ENCODE measurements around the gene CA10. TPM values are rescaled to one million over a fixed set of nuclear protein-coding genes. Genes with fewer than 3 reads are reported as not detected.

The CA10 gene
- total and polyA plus RNA-seq, 2 donors (not counting 3 experiments of a cell fraction or from before 2014, with no cell fraction given): not detected

DNA sequence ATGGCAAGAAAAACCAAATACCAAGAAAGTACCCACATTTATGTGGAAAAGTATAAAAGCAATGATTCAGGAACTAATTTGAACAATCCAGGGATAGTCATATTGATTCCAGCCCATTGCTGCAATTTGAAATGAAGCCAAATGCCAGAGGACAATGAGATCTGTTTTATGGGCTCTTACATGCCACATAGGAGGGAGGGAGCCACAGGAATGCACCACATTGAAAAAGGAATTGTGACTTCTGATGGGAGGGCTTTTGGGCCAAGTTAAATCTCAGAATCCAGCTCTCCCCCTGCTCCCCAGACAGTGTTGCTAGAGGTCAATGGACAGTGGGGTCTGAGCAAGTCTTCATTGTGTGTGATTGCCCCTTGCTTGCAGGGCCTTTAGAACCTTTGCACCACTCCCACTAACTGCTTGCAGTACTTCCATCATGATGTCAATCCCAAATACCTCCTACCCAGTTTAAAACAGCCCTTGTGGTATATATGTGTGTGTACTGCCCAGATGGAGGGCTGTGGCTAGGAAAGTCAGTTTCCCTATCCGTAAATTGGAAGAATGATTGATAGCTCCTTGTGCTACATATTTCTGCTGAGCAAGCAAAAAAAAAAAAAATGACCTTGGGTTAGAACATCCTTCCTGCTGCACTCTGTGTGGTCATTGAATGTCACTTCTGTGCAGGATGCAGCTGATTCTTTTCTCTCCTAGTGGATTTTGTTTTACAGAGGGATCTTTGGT lies 491.4 kb downstream of the CA10 start:
- POLR2A ChIA-PET: no interaction called here
- Histone ChIP-seq H3K4me2 (ENCODE audit: insufficient read depth, low read length) (no peak overlapping the region), H3K9ac (replicated peaks; ENCODE audit: extremely low read depth, insufficient read depth, low read length) (no peak overlapping the region), H3K4me3 (replicated peaks in 1 of 3; ENCODE audit: insufficient read depth in 1 of 3, low read depth in 1 of 3, low read length in 3 of 3) (no peak overlapping the region), H2AFZ (ENCODE audit: low read depth, low read length) (no peak overlapping the region), H3K79me2 (ENCODE audit: control insufficient read depth, insufficient read depth, low read length) (no peaks in the 10 kb centered on the region), H3K9me1 (replicated peaks; ENCODE audit: control insufficient read depth, extremely low read depth, insufficient read depth, low read length) (no peaks in the 10 kb centered on the region), H3K27me3 (ENCODE audit: control insufficient read depth in 2 of 2, insufficient read depth in 2 of 2, low read length in 2 of 2) (no peaks in the 10 kb centered on the region), H3K4me1 (ENCODE audit: control insufficient read depth, extremely low read depth, insufficient read depth, low read length) (no peaks in the 10 kb centered on the region), H4K20me1 (replicated peaks; ENCODE audit: control insufficient read depth, extremely low read depth, insufficient read depth, low read length) (no peaks in the 10 kb centered on the region), H3K36me3 (ENCODE audit: control insufficient read depth in 2 of 2, extremely low read depth in 1 of 2, insufficient read depth in 2 of 2, low read length in 2 of 2) (no peaks in the 10 kb centered on the region), H3K9me3 (replicated peaks; ENCODE audit: control insufficient read depth, insufficient read depth, low read length) (no peaks in the 10 kb centered on the region), H3K27ac (ENCODE audit: insufficient read depth, low read depth, low read length) (no peak overlapping the region)
- no peak for TF ChIP-seq POLR2A (IDR thresholded peaks at IDR 0.05; ENCODE audit: low read depth, low read length)
- no peak for TF ChIP-seq EZH2 (IDR thresholded peaks at IDR 0.05; ENCODE audit: borderline replicate concordance, low read depth, low read length, severe bottlenecking)
- TF ChIP-seq, protein P1, sequence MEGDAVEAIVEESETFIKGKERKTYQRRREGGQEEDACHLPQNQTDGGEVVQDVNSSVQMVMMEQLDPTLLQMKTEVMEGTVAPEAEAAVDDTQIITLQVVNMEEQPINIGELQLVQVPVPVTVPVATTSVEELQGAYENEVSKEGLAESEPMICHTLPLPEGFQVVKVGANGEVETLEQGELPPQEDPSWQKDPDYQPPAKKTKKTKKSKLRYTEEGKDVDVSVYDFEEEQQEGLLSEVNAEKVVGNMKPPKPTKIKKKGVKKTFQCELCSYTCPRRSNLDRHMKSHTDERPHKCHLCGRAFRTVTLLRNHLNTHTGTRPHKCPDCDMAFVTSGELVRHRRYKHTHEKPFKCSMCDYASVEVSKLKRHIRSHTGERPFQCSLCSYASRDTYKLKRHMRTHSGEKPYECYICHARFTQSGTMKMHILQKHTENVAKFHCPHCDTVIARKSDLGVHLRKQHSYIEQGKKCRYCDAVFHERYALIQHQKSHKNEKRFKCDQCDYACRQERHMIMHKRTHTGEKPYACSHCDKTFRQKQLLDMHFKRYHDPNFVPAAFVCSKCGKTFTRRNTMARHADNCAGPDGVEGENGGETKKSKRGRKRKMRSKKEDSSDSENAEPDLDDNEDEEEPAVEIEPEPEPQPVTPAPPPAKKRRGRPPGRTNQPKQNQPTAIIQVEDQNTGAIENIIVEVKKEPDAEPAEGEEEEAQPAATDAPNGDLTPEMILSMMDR (IDR thresholded peaks at IDR 0.05; ENCODE audit: extremely low read depth in 1 of 2, insufficient read depth in 1 of 2, low read depth in 1 of 2, low read length in 2 of 2): no peak
- TF ChIP-seq JUN (IDR thresholded peaks at IDR 0.05; ENCODE audit: borderline replicate concordance, insufficient read depth, insufficient read length, low read depth): no peak
- no peak for TF ChIP-seq GATA2 (IDR thresholded peaks at IDR 0.05; ENCODE audit: insufficient read depth, insufficient read length, low read depth, low read length)
- no peak for TF ChIP-seq MYC (IDR thresholded peaks at IDR 0.05; ENCODE audit: low read depth, low read length)
- TF ChIP-seq POLR2AphosphoS5 (IDR thresholded peaks at IDR 0.05; ENCODE audit: insufficient read depth, low read depth, low read length): no peak
- no peak for TF ChIP-seq FOS (IDR thresholded peaks at IDR 0.05; ENCODE audit: borderline replicate concordance, insufficient read depth, low read length)
- TF ChIP-seq, protein P2, sequence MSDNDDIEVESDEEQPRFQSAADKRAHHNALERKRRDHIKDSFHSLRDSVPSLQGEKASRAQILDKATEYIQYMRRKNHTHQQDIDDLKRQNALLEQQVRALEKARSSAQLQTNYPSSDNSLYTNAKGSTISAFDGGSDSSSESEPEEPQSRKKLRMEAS (IDR thresholded peaks at IDR 0.05; ENCODE audit: insufficient read depth, insufficient read length): no peak
- intact Hi-C loops (cut with micrococcal nuclease) (no loop called here), dilution Hi-C loops (cut with MboI; ENCODE audit: extremely low pct_ligation_motif_present, low sequenced_read_pairs) (no loop called here)
- no TSS peak for BruUV-seq (replicated peaks)
- CTCF ChIA-PET: no interaction called here
- DNase-seq (ENCODE audit: low read depth, low spot score) (no peak), FAIRE-seq (no peak)
